GM21737 (cell line): ENCODE measurements around the gene CHERP.
"Not testable (repeated sequence)": the region's sequence is repeated elsewhere in the genome, so short reads cannot be mapped to it uniquely, and the experiment has no call there.

Experiments
- ATAC-seq: cut with Tn5 transposase; IDR thresholded peaks from one replicate; pipeline ENCODE4 v1.9.1; 2021; ENCODE audit warnings: mild to moderate bottlenecking, moderate library complexity; ENCODE audit not compliant: unreplicated experiment

CHERP gene

GRCh38 chr19:16579381-16579780, 37.1 kb upstream of the CHERP start:
- no peak for ATAC-seq

GRCh38 chr19:16577531-16577985, 35.3 kb upstream of the CHERP start:
- no peak for ATAC-seq

GRCh38 chr19:16576690-16577530, 34.7 kb upstream of the CHERP start:
- no peak for ATAC-seq

GRCh38 chr19:16575861-16576689, 33.8 kb upstream of the CHERP start:
- no peak for ATAC-seq

- no peak for ATAC-seq
Measured at GRCh38 chr19:16575282-16575681, 33.0 kb upstream of the CHERP start.

GRCh38 chr19:16573925-16574324, 31.7 kb upstream of the CHERP start:
- no peak for ATAC-seq

GRCh38 chr19:16573296-16573695, 31.1 kb upstream of the CHERP start:
- no peak for ATAC-seq

GRCh38 chr19:16572332-16573211, 30.3 kb upstream of the CHERP start, which contains the start of gene SLC35E1:
SLC35E1 (minus strand) TSS chr19:16572415; CDS start chr19:16572364, 51 bp downstream.
- peak; percentile 72 for ATAC-seq

GRCh38 chr19:16571822-16572331, 29.6 kb upstream of the CHERP start:
- ATAC-seq = peak; percentile 10

- no peak for ATAC-seq
Measured at GRCh38 chr19:16571283-16571682, 29.0 kb upstream of the CHERP start.

GRCh38 chr19:16569609-16570320, 27.5 kb upstream of the CHERP start:
- no peak for ATAC-seq

- no peak for ATAC-seq
Measured at GRCh38 chr19:16566702-16567101, 24.5 kb upstream of the CHERP start.

GRCh38 chr19:16566161-16566560, 23.9 kb upstream of the CHERP start:
- no peak for ATAC-seq

GRCh38 chr19:16564842-16565241, 22.6 kb upstream of the CHERP start:
- ATAC-seq = no peak

- no peak for ATAC-seq
Measured at GRCh38 chr19:16562608-16563025, 20.4 kb upstream of the CHERP start.

- ATAC-seq = no peak
Measured at GRCh38 chr19:16561382-16561781, 19.1 kb upstream of the CHERP start.

GRCh38 chr19:16559780-16560276, 17.6 kb upstream of the CHERP start:
- ATAC-seq = no peak

- no peak for ATAC-seq
Measured at GRCh38 chr19:16554776-16555175, 12.5 kb upstream of the CHERP start.

- ATAC-seq = not testable (repeated sequence)
Measured at GRCh38 chr19:16551902-16552301, 9.7 kb upstream of the CHERP start.

- ATAC-seq = no peak
Measured at GRCh38 chr19:16548956-16549355, 6.7 kb upstream of the CHERP start.
